ENCODE results near the gene GCK. TPM values are rescaled to one million over a fixed set of nuclear protein-coding genes. Genes with fewer than 3 reads are reported as not detected.

The GCK gene
- total and polyA plus RNA-seq, 2 donors (not counting 3 experiments of a cell fraction or from before 2014, with no cell fraction given), result 0.17 to 0.51 TPM

DNA sequence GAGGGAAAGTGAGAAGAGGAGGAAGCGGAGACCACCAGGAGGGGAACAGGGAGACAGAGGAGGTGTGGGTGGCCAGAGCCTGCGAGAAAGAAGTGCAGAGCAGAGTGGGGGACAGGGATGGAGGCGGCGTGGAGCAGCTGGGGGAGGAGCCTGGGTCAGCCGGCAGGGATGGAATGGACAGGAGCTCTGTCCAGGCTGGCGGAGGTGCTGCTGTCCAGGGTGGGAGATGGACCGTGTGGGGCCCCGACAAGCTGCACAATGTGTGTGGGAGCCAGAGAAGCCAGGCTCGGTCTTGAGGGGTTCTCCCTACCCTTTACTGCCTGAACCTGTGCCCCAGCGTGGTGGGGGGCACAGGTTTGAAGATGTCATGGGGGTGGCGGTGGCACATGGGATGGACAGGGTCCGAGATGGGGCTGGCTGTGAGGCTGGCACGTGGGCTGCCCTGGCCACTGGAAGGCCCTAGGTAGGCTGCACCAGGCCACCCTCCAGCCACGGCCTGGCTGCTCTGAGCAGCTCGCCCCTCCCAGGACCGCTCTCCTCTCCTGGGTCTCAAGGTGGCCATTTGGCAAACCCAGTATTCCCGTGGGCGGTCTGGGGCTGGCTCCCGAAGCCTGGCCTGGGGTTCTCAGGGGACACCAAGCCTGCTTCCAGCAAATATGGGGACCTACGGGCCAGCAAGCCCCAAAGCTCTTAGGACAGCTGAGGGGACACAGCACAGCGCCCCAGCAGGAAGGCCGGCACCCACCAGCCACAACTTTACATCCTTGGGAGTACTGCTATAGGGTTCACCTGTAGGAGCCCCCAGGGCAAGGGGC, 43.9 kb upstream of the GCK start:
- no peaks in the 10 kb centered on the region for H3K4me1 ChIP-seq (ENCODE audit: control insufficient read depth, extremely low read depth, insufficient read depth, low read length)
- H3K27ac ChIP-seq (ENCODE audit: insufficient read depth, low read depth, low read length), result no peak overlapping the region
- no peaks in the 10 kb centered on the region for H3K9me1 ChIP-seq (replicated peaks; ENCODE audit: control insufficient read depth, extremely low read depth, insufficient read depth, low read length)
- no peak for DNase-seq (ENCODE audit: low read depth, low spot score)
- H3K4me3 ChIP-seq (replicated peaks in 1 of 3; ENCODE audit: insufficient read depth in 1 of 3, low read depth in 1 of 3, low read length in 3 of 3), result no peak overlapping the region
- dilution Hi-C loops (cut with MboI; ENCODE audit: extremely low pct_ligation_motif_present, low sequenced_read_pairs) (no loop called here), intact Hi-C loops (cut with micrococcal nuclease) (no loop called here)
- no peak overlapping the region for H3K4me2 ChIP-seq (ENCODE audit: insufficient read depth, low read length)
- H4K20me1 ChIP-seq (replicated peaks; ENCODE audit: control insufficient read depth, extremely low read depth, insufficient read depth, low read length), result no peaks in the 10 kb centered on the region
- H2AFZ ChIP-seq (ENCODE audit: low read depth, low read length), result no peak overlapping the region
- no peak overlapping the region for H3K9ac ChIP-seq (replicated peaks; ENCODE audit: extremely low read depth, insufficient read depth, low read length)
- TF ChIP-seq GATA2 (IDR thresholded peaks at IDR 0.05; ENCODE audit: insufficient read depth, insufficient read length, low read depth, low read length) (no peak), FOS (IDR thresholded peaks at IDR 0.05; ENCODE audit: borderline replicate concordance, insufficient read depth, low read length) (no peak), JUN (IDR thresholded peaks at IDR 0.05; ENCODE audit: borderline replicate concordance, insufficient read depth, insufficient read length, low read depth) (no peak), POLR2A (IDR thresholded peaks at IDR 0.05; ENCODE audit: low read depth, low read length) (no peak), MYC (IDR thresholded peaks at IDR 0.05; ENCODE audit: low read depth, low read length) (no peak), EZH2 (IDR thresholded peaks at IDR 0.05; ENCODE audit: borderline replicate concordance, low read depth, low read length, severe bottlenecking) (no peak), POLR2AphosphoS5 (IDR thresholded peaks at IDR 0.05; ENCODE audit: insufficient read depth, low read depth, low read length) (no peak)
- TF ChIP-seq, protein P1, sequence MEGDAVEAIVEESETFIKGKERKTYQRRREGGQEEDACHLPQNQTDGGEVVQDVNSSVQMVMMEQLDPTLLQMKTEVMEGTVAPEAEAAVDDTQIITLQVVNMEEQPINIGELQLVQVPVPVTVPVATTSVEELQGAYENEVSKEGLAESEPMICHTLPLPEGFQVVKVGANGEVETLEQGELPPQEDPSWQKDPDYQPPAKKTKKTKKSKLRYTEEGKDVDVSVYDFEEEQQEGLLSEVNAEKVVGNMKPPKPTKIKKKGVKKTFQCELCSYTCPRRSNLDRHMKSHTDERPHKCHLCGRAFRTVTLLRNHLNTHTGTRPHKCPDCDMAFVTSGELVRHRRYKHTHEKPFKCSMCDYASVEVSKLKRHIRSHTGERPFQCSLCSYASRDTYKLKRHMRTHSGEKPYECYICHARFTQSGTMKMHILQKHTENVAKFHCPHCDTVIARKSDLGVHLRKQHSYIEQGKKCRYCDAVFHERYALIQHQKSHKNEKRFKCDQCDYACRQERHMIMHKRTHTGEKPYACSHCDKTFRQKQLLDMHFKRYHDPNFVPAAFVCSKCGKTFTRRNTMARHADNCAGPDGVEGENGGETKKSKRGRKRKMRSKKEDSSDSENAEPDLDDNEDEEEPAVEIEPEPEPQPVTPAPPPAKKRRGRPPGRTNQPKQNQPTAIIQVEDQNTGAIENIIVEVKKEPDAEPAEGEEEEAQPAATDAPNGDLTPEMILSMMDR (IDR thresholded peaks at IDR 0.05; ENCODE audit: extremely low read depth in 1 of 2, insufficient read depth in 1 of 2, low read depth in 1 of 2, low read length in 2 of 2), result no peak
- TF ChIP-seq, protein P2, sequence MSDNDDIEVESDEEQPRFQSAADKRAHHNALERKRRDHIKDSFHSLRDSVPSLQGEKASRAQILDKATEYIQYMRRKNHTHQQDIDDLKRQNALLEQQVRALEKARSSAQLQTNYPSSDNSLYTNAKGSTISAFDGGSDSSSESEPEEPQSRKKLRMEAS (IDR thresholded peaks at IDR 0.05; ENCODE audit: insufficient read depth, insufficient read length), result no peak
- ChIA-PET POLR2A (no interaction called here), CTCF (no interaction called here)
- H3K79me2 ChIP-seq (ENCODE audit: control insufficient read depth, insufficient read depth, low read length), result no peaks in the 10 kb centered on the region
- no peaks in the 10 kb centered on the region for H3K36me3 ChIP-seq (ENCODE audit: control insufficient read depth in 2 of 2, extremely low read depth in 1 of 2, insufficient read depth in 2 of 2, low read length in 2 of 2)
- H3K27me3 ChIP-seq (ENCODE audit: control insufficient read depth in 2 of 2, insufficient read depth in 2 of 2, low read length in 2 of 2), result no peaks in the 10 kb centered on the region
- FAIRE-seq, result no peak
- BruUV-seq (replicated peaks), result no TSS peak
- no peaks in the 10 kb centered on the region for H3K9me3 ChIP-seq (replicated peaks; ENCODE audit: control insufficient read depth, insufficient read depth, low read length)
